LNCAP (cell line): ENCODE results near the gene ULK1.

ENCODE experiments used
- CTCF ChIP-seq: fragments of 450-650 bp; IDR thresholded peaks from 2 replicates; pipeline ENCODE4 v1.5.1; 2017; ENCODE audit warnings: mild to moderate bottlenecking

The ULK1 gene

DNA sequence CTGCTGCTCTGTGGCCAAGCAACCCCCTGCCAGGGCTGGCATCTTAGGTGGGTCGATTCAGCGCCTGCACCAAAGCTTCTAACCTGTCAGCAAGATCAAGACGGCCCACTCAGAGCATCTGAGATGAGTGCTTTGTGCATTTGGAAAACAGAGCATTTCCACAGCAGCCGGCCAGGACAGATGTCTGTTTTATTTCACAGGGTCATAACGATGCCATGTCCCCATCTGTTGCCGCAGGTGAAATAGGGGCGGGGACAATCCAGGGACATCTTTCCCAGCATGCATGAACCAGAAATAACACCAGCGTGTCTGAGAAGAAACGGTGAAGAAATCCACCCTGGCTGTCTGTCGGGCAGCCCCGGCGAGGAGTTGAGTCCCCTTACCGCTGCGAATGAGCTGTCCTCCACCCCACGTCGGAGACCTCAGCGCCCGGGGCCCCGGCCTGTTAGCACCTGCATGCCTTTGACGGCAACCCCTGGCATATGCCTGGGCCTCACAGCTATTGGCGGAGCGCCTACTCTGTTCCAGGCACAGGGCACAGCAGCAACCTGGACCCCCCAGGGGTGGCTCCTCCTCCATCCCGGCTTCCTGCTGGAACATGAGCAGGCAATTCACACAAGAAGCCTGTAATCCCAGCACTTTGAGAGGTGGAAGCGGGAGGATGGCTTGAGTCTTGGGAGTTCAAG is 30.6 kb upstream of the ULK1 start:
- TF ChIP-seq CTCF: no peak

- no peak for TF ChIP-seq CTCF
Observed at GRCh38 chr12:131864469-131864868, 30.0 kb upstream of the ULK1 start.

- no peak for TF ChIP-seq CTCF
Observed at GRCh38 chr12:131865180-131865875, 29.1 kb upstream of the ULK1 start.

GRCh38 chr12:131867471-131867870 is 27.0 kb upstream of the ULK1 start:
- TF ChIP-seq CTCF: no peak

DNA sequence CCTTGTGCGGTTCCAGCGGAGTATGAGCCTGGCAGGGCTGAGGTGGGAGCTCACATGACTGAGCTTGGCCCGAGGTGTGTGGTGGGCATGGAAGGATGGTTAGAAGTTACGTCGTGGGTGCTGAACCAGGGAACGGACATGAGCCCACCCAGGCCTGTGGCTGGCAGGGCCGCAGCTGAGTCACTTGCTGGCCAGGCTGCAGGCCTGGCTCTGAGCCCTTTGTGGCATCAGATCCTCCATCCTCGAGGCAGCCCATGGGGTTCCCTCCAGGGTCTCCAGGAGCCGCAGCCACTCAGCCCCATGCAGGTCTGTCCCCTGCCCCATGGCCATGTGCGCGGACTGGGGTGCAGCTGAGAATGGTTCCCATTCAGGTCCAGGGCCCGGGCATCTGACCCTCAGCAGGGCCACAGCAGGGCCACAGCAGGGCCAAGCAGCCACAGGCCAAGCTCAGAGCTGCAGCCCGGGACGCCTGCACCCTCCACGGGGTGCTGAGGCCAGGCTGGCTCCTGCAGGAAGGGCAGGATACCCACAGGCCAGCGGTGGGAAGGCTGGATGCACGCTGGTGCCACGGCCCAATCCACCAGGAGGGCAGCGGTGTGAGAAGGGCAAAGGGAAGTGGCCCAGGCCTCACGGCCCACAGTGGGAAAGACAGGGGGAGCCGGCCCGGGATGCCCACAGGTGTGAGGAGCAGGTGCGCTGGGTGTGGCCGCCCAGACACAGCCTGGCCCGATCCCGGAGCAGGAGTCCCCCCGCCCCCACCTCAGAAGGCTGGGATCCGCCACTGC is 26.3 kb upstream of the ULK1 start:
- TF ChIP-seq CTCF: no peak

GRCh38 chr12:131869871-131870418 is 24.5 kb upstream of the ULK1 start:
- no peak for TF ChIP-seq CTCF

GRCh38 chr12:131871677-131872076 is 22.7 kb upstream of the ULK1 start:
- TF ChIP-seq CTCF: no peak
